Endothelial cell of umbilical vein (primary cell): Measurements from ENCODE around the gene CD33. TPM values are rescaled to one million over a fixed set of nuclear protein-coding genes. Genes with fewer than 3 reads are reported as not detected.

Experiments used
- BruUV-seq: library from RNA; stranded (reverse); fragments of 400-500 nt; replicated peaks from 2 replicates; lab custom pipeline; 2021; lab: Mats Ljungman, UMichigan
- CTCF ChIA-PET: fragments of 300-600, 350-600 bp; sonication (Branson Sonifier 250); formaldehyde crosslinking; loops from one replicate; lab custom pipeline; 2021; ENCODE audit warnings: antibody characterized with exemption, inconsistent platforms; lab: Charles Lee
- POLR2A ChIA-PET: fragments of 300-600, 350-600 bp; sonication (Branson Sonifier 250); formaldehyde crosslinking; loops from one replicate; lab custom pipeline; 2021; ENCODE audit warnings: antibody characterized with exemption, inconsistent platforms; lab: Charles Lee
- DNase-seq: peaks from one replicate; pipeline ENCODE4 v3.0.0-alpha.2; 2011; ENCODE audit warnings: low read depth, low spot score
- FAIRE-seq: peaks from 2 replicates; lab custom pipeline; 2011; peaks lifted over from hg19 to GRCh38; lab: Jason Lieb, UNC
- H2AFZ ChIP-seq: 2 replicates; pipeline ENCODE4 v1.6.0; 2012; ENCODE audit warnings: low read depth, low read length, control low read depth, inconsistent platforms
- H3K27ac ChIP-seq: 2 replicates; pipeline ENCODE4 v1.5.1; 2011; ENCODE audit warnings: low read depth, mild to moderate bottlenecking, control low read depth, low read length, moderate library complexity; ENCODE audit not compliant: insufficient read depth
- H3K27me3 ChIP-seq, 2 experiments: 2 replicates each; pipeline versions ENCODE4 v1.6.0 to v1.6.1; 2011; ENCODE audit warnings: low read length in 2 of 2, mixed read lengths in 1 of 2; ENCODE audit not compliant: control insufficient read depth in 2 of 2, insufficient read depth in 2 of 2
- H3K36me3 ChIP-seq, 2 experiments: 2 replicates in 1 of 2; 3 replicates in 1 of 2; pipeline ENCODE4 v1.5.1; 2011; ENCODE audit warnings: low read length in 2 of 2, mild to moderate bottlenecking in 1 of 2, moderate library complexity in 1 of 2; ENCODE audit not compliant: control insufficient read depth in 2 of 2, insufficient read depth in 2 of 2; ENCODE audit errors: extremely low read depth in 1 of 2
- H3K4me1 ChIP-seq: 3 replicates; pipeline ENCODE4 v1.5.1; 2011; ENCODE audit warnings: mild to moderate bottlenecking, low read length; ENCODE audit not compliant: control insufficient read depth, insufficient read depth; ENCODE audit errors: extremely low read depth
- H3K4me2 ChIP-seq: 2 replicates; pipeline ENCODE4 v1.6.1; 2011; ENCODE audit warnings: low read length, control low read depth, mixed read lengths; ENCODE audit not compliant: insufficient read depth
- H3K4me3 ChIP-seq, 3 experiments: fragments of 200-600 bp in 1 of 3; sonication (generic), shearing (Covaris generic) in 1 of 3; replicated peaks in 1 of 3; 2 replicates each; pipeline ENCODE4 v1.5.1; 2011 to 2016; ENCODE audit warnings: control low read depth in 3 of 3, low read length in 3 of 3, mild to moderate bottlenecking in 2 of 3, inconsistent platforms in 1 of 3, low read depth in 1 of 3, moderate library complexity in 1 of 3; ENCODE audit not compliant: insufficient read depth in 1 of 3
- H3K79me2 ChIP-seq: 2 replicates; pipeline ENCODE4 v1.6.0; 2012; ENCODE audit warnings: low read length, inconsistent platforms; ENCODE audit not compliant: control insufficient read depth, insufficient read depth
- H3K9ac ChIP-seq: replicated peaks from 2 replicates; pipeline ENCODE3; 2011; ENCODE audit warnings: low read length, control low read depth; ENCODE audit not compliant: insufficient read depth; ENCODE audit errors: extremely low read depth
- H3K9me1 ChIP-seq: replicated peaks from 3 replicates; pipeline ENCODE4 v1.6.0; 2011; ENCODE audit warnings: mild to moderate bottlenecking, low read length; ENCODE audit not compliant: control insufficient read depth, insufficient read depth; ENCODE audit errors: extremely low read depth
- H3K9me3 ChIP-seq: replicated peaks from 2 replicates; pipeline ENCODE4 v1.5.1; 2012; ENCODE audit warnings: low read length, inconsistent platforms; ENCODE audit not compliant: control insufficient read depth, insufficient read depth
- H4K20me1 ChIP-seq: replicated peaks from 2 replicates; pipeline ENCODE3; 2011; ENCODE audit warnings: mild to moderate bottlenecking, low read length; ENCODE audit not compliant: control insufficient read depth, insufficient read depth; ENCODE audit errors: extremely low read depth
- CTCF ChIP-seq, 2 donors: IDR thresholded peaks; 1 replicate in 1 of 2; 2 replicates in 1 of 2; pipeline ENCODE4 v1.5.1; 2011; ENCODE audit warnings: low read length in 2 of 2, mild to moderate bottlenecking in 2 of 2, moderate library complexity in 2 of 2, control low read depth in 1 of 2, inconsistent platforms in 1 of 2, low read depth in 1 of 2; ENCODE audit not compliant: insufficient read depth in 1 of 2; ENCODE audit errors: extremely low read depth in 1 of 2
- EZH2 ChIP-seq: IDR thresholded peaks from 2 replicates; pipeline ENCODE4 v1.6.1; 2012; ENCODE audit warnings: borderline replicate concordance, low read depth, mild to moderate bottlenecking, moderate library complexity, low read length, inconsistent platforms; ENCODE audit not compliant: severe bottlenecking
- GATA2 ChIP-seq: IDR thresholded peaks from 2 replicates; pipeline ENCODE4 v1.7.0; 2011; ENCODE audit warnings: low read depth, mild to moderate bottlenecking, moderate library complexity, mixed read lengths, low read length; ENCODE audit not compliant: insufficient read length, insufficient read depth
- MYC ChIP-seq: IDR thresholded peaks from one replicate; pipeline ENCODE4 v1.6.1; 2011; ENCODE audit warnings: mild to moderate bottlenecking, low read depth, low read length
- POLR2A ChIP-seq: IDR thresholded peaks from 2 replicates; pipeline ENCODE4 v1.6.1; 2012; ENCODE audit warnings: low read depth, mild to moderate bottlenecking, control low read depth, low read length
- POLR2AphosphoS5 ChIP-seq: IDR thresholded peaks from 2 replicates; pipeline ENCODE4 v1.6.1; 2012; ENCODE audit warnings: low read depth, mild to moderate bottlenecking, control low read depth, low read length, moderate library complexity; ENCODE audit not compliant: insufficient read depth
- dilution Hi-C: fragments of 300-500 bp; cut with MboI; formaldehyde crosslinking; loops from one replicate; pipeline ENCODE4 v1.15.0; 2019; ENCODE audit warnings: low sequenced_read_pairs; ENCODE audit not compliant: extremely low pct_ligation_motif_present
- intact Hi-C: fragments of 100-400 bp; cut with micrococcal nuclease; formaldehyde crosslinking; loops from one replicate; pipeline ENCODE4 v1.10.0; 2022
- polyA plus RNA-seq, 4 experiments: library from polyadenylated mRNA; depleted of rRNA in 3 of 4; stranded (reverse) in 3 of 4; unstranded in 1 of 4; fragments of >200 nt; gene quantifications; 2 replicates each; pipeline versions ENCODE4 v1.2.1 to v1.2.3, GENCODE V29; 2011 to 2012; ENCODE audit warnings: missing spikeins in 1 of 4
- total RNA-seq: library from RNA; stranded (reverse); gene quantifications from 2 replicates; pipeline ENCODE4 v1.2.3, GENCODE V29; 2021
- TF ChIP-seq, protein P1 (sequence below): IDR thresholded peaks from 2 replicates; pipeline ENCODE4 v1.6.1; 2011; ENCODE audit not compliant: insufficient read depth, insufficient read length

Gene CD33
- total and polyA plus RNA-seq, 2 donors (not counting 3 experiments of a cell fraction or from before 2014, with no cell fraction given): not detected

GRCh38 chr19:51194527-51195315 lies 30.2 kb upstream of the CD33 start:
- ChIA-PET POLR2A (no interaction called here), CTCF (no interaction called here)
- TF ChIP-seq POLR2AphosphoS5 (no peak), EZH2 (no peak), MYC (no peak), POLR2A (no peak), GATA2 (no peak), CTCF (IDR thresholded peaks at IDR 0.05; ENCODE audit: extremely low read depth in 1 of 2, insufficient read depth in 1 of 2, low read depth in 1 of 2, low read length in 2 of 2) (no peak)
- TF ChIP-seq, protein P1, sequence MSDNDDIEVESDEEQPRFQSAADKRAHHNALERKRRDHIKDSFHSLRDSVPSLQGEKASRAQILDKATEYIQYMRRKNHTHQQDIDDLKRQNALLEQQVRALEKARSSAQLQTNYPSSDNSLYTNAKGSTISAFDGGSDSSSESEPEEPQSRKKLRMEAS: no peak
- Histone ChIP-seq H3K4me3 (no peak overlapping the region), H3K4me2 (no peak overlapping the region), H4K20me1 (no peaks in the 10 kb centered on the region), H3K4me1 (no peaks in the 10 kb centered on the region), H3K9ac (no peak overlapping the region), H3K79me2 (no peaks in the 10 kb centered on the region), H2AFZ (no peak overlapping the region), H3K9me3 (no peaks in the 10 kb centered on the region), H3K27me3 (no peaks in the 10 kb centered on the region), H3K9me1 (no peaks in the 10 kb centered on the region), H3K36me3 (no peaks in the 10 kb centered on the region), H3K27ac (no peak overlapping the region)
- no TSS peak for BruUV-seq
- FAIRE-seq: no peak
- dilution Hi-C loops: no loop called here
- no peak for DNase-seq
- intact Hi-C loops: no loop called here
